GM19452 (cell line): ENCODE measurements around the gene HOXA3.

ENCODE experiments used
- ATAC-seq: cut with Tn5 transposase; IDR thresholded peaks from one replicate; pipeline ENCODE4 v1.9.1; 2021; ENCODE audit not compliant: unreplicated experiment

The HOXA3 gene

DNA sequence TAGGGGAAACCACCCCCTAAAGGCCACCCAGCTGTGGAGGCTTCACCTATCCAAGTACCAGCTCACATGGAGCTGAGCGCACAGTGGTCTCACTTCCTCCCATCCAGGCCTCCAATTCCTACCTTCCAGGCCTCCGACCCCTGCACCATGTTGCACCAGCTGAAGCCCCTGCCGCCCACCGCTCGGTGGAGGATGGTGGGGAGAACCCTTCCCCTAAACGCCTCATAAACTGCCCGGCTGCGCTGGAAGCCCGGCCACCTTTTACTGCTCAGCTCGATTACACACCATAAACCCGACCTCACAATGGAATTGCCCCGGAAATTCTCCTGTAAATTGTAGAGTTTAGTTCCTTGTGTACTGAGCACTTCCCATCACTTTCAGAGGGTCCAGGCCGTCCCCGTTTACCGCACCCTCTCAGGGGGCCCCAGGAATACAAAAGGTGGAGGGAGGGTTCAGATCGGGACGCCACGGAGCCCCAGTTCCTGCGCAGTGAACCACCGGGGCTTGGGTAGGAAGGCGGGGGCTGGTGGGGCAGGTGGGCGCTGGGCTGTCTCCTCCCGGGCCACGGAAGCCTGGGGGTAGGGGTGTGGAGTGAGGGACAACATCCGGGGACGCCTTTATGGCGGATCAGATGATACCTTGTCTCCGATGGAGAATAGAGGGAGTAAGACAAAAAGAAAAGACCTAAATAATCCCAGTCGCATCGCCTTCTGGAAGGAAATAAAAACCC, 5.5 kb upstream of the HOXA3 start:
- ATAC-seq, result no peak

GRCh38 chr7:27156916-27157701, 4.7 kb upstream of the HOXA3 start:
- ATAC-seq, result no peak

GRCh38 chr7:27156508-27156898, 4.1 kb upstream of the HOXA3 start, which contains the start of gene HOXA7:
HOXA7 (minus strand) TSS chr7:27156675; CDS start chr7:27156545, 130 bp downstream.
- no peak for ATAC-seq

GRCh38 chr7:27155816-27156507, 3.6 kb upstream of the HOXA3 start:
- no peak for ATAC-seq

GRCh38 chr7:27154901-27155815, 2.8 kb upstream of the HOXA3 start:
- ATAC-seq, result no peak

GRCh38 chr7:27154369-27154768, 2.0 kb upstream of the HOXA3 start:
- ATAC-seq, result no peak

DNA sequence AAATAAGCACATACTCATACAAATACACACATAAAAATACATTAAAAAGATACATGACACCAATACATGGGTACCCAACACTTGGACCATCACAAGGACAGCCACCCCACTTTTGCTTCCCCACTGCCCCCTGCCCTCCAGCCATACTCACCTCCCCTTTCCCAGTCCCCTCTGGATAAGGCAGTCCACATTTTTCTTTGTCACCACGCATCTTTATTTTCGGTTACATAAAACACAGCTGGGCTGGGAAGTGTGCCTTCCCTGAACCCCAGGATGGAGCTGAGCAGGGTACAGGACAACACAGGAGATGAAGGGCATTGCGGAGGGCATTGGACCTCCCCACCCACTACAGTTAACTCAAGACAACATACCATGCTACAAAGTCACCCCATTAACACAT, 1.1 kb upstream of the HOXA3 start:
- ATAC-seq, result no peak

- ATAC-seq, result no peak
These were observed 546 bp upstream of the HOXA3 start for GRCh38 chr7:27152816-27153442.

DNA sequence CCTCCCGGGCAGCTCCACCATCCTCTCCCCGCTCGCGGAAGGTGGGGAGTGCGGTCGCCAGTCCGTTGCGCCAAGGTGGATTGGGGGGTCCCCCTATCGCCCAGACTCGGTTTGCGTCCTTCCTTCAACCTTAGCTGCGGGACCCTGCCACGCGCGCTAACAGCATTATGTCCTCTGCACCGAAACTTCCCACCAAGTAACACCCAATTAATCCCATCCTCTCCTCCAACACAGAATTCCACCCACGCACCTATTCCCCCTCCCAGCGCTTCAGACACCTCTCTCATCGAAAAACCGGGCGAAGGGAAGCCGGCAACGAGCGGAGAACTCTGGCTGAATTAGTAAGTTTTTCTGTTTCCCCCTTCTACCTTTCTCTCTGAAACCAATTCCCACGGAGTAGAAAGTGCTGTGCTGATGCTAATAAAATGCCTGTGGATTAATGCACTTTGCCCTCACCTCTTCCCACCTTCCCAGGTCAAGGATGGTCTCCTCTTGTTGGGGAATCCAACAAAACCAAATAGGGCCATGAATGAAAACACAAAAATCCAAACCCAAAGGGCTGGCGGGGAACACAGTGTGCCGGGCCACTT, 947 bp downstream of the HOXA3 start:
- ATAC-seq, result no peak

GRCh38 chr7:27150568-27151340, 1.6 kb downstream of the HOXA3 start:
- ATAC-seq, result peak; percentile 74

DNA sequence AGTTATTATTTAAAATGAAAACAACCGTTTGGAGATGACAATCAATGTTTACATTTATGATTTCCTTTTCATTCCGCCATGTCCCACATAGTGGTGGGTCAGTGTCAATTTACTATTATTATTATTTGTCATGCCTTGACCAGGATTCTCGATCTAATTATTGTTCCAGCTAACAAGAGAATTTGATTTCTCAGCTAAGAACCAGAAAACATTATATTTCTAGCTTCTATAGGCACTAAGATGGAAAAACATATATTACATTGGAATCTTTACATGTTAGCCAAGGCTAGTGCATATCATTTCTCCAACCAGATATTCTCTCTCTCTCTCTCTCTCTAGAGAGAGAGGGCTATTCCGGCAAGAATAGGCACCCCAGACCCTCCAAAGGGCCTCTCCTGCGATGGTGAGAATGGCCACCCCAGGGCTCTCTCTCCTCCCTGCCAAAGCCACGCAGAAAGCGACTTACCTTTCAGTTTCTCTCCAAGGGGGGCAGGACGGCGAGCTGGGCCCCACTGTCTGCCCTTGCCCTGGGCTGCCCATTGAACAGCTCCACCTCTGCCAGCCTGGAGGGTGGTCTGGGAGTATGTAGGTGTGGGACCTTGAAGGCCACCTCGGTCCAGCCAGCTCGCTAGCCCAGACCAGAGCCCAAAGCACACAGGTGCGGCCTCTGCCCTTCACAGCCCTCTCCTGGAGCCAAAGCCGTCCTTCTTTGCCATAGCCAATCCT, 2.4 kb downstream of the HOXA3 start:
- no peak for ATAC-seq

DNA sequence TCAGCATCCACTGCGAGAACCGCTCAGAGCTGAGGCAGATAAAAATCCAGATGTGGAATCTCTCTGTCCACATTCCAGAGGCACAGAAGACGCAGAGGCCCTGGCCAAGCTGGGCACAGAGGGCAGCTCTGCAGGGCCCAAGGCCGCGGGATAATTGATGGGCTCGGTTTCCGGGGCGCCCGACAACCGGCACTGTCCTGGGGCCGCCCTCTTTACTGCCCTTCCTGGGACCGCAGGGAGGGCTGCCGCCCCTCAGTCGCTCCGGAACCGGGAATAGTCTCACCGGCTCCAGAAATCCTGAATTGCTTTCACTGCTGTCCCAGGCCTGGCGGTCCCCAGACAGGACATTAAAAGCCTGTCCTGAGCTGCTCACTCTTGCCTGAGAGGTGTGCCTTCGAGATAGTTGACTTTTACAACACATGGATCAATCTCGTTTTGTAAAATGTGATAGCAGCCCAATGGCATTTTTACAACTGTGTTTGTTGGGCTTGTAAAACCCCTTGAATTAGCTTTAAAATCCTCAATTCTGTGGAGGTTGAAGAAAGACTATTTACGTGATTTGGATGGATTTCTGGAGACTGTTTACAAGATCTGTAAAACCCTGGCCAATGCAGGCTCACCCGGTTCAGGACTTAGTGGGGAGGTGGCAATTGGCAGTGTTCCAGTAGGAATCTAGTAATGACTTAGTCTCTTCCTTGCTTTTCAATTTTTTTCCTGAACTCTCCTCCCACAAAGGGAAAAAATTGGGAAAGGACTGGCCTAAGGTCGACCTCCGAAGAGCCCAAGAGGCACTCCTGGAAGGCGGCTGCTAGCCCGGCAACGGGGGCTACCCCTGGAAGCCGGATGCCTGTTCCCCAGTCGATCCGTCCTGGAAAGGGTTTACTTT, 3.4 kb downstream of the HOXA3 start:
- ATAC-seq, result no peak

- ATAC-seq, result no peak
These were observed 4.2 kb downstream of the HOXA3 start for GRCh38 chr7:27148031-27148755.

- no peak for ATAC-seq
These were observed 5.0 kb downstream of the HOXA3 start, which contains the start of gene HOXA6 for GRCh38 chr7:27147199-27148030. HOXA6 (minus strand) TSS chr7:27147774; CDS start chr7:27147749, 25 bp downstream.

DNA sequence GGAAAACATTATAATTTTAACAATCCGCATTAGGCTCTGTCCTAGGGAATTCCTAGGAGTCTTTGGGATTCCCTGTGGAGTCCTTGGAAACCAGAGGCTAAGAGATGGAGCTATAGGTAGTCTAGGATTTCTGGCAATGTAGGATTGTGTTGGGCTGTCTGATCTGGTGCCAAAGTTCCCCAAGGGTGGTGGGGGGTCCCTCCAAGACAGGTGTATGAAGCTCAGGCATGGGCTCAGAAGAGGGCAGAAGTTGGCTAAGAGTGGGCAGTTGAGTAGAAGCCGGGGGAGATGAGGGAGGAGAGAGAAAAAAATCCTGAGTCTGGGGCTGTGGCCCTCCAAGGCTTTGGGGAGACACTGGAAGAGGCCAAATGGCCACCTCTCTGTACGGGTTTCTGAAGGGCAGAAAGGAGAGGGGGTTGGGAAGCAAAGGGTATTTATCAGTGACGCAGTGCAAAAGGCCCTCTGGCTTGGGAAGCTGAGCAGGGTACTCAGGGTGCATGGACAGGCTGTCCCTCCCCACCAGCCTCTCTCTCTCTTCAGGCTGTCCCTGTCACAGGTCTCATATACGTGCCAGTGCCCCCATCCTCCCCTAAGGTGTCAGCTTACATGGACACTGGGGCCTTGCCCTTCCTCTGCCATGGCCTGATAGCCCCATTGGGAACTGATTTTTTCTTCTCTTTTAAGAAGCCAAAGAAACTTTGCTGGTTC, 5.7 kb downstream of the HOXA3 start:
- ATAC-seq, result no peak
